Activated CD8-positive, alpha-beta memory T cell treated with anti-CD3 and anti-CD28 coated beads for 24 hours (primary cell): ENCODE data around the gene EEF2KMT.
"Not testable (repeated sequence)": the region's sequence is repeated elsewhere in the genome, so short reads cannot be mapped to it uniquely, and the experiment has no call there.

Source experiments
- DNase-seq: peaks from one replicate; pipeline ENCODE4 v3.0.0-alpha.2; 2020

The EEF2KMT gene

GRCh38 chr16:5093746-5094145, 3.8 kb downstream of the EEF2KMT start:
- not testable (repeated sequence) for DNase-seq

- DNase-seq = not testable (repeated sequence)
Measured at GRCh38 chr16:5093081-5093480, 4.5 kb downstream of the EEF2KMT start.

DNA sequence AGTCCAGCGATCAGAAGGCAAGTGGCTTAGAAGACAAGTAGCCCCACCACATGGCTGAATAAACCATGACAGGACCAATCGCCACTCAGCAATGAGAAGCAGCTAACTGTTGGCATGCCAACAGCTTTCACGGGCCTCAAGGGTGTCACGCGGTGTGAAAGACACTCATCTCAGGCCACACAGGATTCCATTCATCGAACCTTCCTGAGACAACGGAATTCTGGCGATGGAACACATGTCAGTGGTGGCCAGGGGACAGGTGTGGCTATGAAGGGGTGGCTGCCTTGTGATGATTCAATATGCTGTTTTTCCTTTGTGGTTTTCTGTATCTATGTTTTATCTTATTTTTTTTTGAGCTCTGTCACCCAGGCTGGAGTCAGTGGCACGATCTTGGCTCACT, 7.0 kb downstream of the EEF2KMT start:
- not testable (repeated sequence) for DNase-seq

- DNase-seq = not testable (repeated sequence)
Measured at GRCh38 chr16:5089911-5090555, 7.6 kb downstream of the EEF2KMT start.

DNA sequence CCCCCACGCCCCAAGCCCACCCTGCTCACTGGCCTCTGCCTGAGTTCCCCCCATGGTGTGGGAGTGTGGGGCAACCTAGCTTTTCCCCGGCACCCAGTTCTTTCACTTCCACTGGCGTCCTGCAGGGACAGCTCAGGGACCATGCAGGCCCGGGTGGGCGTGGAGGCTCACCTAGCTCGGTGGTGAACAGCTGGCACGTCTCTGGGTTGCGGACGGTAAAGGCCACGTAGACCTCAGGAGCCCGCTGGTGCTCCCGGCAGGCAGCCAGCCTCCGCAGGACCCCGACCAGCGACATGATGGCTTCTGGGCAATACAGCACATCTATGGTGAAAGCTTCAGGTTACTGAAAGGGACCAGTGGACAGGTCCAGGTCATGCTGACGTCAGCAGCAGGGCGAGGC, 8.7 kb downstream of the EEF2KMT start:
- DNase-seq = not testable (repeated sequence)

GRCh38 chr16:5088086-5088790, 9.4 kb downstream of the EEF2KMT start:
- DNase-seq = not testable (repeated sequence)

DNA sequence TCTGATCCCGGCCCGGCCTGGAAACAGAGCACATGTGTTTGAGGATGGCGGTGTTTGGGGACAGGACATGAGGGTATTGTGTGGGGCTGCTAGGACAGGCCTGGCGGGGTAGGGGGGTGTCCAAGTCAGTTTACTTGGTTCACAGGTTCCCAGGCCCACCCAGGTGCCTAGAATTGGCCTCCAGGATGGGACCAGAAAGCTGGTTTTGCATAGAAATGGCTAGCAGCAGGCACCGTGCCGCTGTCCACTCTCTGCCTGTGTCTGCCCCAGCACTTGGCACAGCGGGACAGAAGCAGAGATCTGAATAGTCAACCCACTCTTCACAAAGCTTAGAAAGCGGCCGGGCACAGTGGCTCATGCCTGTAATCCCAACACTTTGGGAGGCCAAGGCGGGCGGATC, 11.9 kb downstream of the EEF2KMT start:
- DNase-seq = not testable (repeated sequence)

DNA sequence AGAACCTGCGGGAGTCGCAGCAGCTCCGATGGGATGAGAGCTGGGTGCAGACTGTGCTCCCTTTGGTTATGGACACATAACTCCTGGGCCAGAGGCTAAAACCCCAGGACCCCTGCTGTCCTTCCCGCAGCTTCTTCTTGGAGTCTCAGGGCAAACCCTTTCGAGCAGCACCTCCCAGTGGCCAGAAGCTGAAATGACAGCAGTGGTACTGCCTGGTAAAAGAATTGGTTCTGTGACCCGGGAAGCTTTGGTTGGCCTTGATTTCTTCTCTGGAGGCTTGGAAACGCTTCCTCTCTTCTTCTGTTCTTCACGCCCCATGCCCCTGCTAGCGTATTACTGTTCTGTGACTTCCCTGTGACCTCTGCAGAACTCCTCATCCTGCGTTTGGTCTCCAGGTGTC, 12.8 kb downstream of the EEF2KMT start:
- DNase-seq = peak; percentile 79

DNA sequence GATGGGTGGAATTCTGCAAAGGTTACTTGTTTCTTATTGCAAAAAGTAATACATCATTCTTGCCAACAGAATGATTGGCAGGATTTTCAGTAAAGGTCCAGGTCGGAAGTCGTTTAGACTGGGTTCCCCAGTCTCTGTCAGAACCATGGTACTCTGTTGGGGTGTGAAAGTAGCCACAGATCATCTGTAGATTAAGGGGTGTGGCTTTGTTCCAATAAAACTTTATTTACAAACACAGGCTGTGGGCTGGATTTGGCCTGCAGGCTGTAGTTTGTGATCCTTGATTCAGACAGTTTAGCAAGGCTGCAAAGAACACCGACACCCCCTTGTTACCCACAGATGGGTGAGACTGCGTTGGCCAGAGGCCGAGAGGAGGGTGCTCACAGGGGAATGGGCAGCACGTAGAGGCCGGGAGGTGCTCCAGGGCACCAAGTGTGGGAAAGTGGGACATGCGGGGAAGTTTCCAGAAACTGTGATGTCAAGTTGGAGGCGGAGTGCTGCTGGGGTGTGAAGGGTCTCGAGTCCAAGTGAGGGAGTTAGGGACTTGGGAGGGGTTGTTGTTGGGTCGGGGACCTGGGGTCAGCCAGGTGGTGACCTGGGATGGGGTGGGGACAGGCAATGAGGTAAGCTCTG, 13.4 kb downstream of the EEF2KMT start:
- not testable (repeated sequence) for DNase-seq

- not testable (repeated sequence) for DNase-seq
Measured at GRCh38 chr16:5083646-5084045, 13.9 kb downstream of the EEF2KMT start.

GRCh38 chr16:5080996-5081395, 16.6 kb downstream of the EEF2KMT start:
- DNase-seq = not testable (repeated sequence)

DNA sequence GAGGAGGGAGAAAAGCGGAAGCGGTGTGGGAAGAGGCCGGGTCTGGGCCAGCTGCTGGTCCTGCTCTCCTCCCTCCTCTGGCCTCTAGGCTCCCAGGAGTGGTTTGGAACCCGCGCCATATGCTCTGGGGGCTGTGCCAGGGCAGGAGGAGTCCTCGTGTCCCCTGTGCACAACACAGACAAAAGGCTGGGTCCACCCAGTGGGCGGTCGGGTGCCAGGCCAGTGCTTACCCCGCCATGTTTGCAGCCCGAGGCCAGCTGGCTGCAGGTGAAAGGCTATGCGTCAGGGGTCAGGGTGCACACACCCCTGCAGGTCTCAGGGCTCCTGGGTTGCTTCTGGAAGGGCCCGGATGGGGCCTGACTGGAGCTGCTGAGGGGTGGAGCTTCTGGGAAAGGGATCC, 17.1 kb downstream of the EEF2KMT start:
- DNase-seq = not testable (repeated sequence)

GRCh38 chr16:5078626-5079025, 19.0 kb downstream of the EEF2KMT start:
- no peak for DNase-seq

- no peak for DNase-seq
Measured at GRCh38 chr16:5077304-5077703, 20.3 kb downstream of the EEF2KMT start.

DNA sequence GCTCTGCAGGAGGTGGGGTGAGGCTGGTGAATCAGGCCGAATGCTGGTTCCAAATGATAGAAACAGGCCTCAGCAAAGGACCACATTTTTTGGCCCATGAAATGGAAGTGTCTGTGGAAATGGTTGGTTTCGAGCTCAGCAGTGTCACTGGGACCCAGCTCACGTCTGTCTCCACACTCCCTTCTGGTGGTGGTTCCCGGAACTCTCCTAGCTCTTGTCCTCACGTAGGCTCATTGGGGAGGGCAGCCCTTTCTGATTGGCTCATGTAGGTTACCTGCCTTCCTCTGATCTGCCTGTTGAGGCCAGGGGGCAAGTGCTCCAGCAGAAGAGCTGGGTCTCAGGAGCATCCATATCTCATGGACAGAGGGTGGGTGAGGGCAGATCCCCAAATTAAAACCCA, 22.0 kb downstream of the EEF2KMT start:
- DNase-seq = no peak

- not testable (repeated sequence) for DNase-seq
Measured at GRCh38 chr16:5073771-5074170, 23.8 kb downstream of the EEF2KMT start.

DNA sequence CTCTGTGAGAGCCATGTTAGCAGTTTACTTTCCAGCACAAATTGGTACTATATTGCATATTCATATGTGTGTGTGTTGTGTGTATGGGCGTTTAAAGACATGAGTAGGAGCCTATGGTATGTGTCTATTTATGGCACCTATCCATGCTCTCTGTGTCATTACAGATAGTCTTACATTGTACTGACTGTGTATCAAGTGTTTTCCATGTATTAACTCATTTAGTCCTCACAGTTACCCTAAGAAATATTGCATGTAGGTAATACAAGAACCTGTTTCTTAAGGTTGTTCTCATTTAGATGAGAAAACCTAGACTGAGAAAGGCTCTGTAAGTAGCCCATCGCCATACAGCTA, 24.3 kb downstream of the EEF2KMT start:
- DNase-seq = no peak

DNA sequence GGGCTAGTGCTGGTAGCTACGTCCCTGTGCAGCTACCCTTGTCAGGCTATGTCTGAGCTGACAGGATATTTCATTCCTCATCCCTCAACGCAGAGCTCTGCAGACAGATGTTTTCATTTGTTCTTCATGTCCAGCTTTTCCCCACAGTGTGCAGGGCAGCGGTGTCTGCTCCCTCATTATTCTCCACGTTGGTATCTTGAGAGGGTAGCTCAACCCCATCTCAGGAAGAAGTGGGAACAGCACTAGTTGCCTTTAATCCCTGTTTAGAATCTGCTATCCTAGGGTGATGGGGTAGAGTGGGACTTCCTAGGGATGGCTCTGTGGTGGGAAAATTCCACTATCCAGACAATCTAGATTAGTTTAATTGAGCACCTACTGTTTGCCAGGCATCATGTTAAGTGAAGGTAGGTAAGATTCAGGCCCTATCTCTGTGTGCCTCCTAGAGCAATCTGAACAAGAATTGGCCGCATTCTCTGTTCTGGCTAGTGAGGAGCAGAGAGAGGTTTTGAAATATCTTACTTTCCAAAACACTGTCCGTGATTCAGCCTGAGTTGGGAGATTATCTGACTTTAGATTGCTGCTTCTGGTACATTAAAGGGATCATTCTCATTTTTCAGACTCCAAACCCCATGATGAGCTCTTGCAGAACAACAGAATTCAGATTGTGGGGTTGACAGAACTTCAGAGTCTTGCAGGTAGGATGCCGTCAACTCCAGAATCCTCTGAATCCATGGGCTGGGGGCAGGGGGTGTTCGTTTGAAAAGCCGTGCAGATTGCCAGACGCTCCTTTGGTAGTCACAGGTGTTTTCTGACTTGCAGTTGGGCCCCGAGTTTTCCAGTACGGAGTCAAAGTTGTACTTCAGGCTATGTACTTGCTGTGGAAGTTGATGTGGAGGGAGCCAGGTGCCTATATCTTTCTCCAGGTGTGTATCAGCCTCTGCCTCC, 25.0 kb downstream of the EEF2KMT start:
- DNase-seq = no peak

DNA sequence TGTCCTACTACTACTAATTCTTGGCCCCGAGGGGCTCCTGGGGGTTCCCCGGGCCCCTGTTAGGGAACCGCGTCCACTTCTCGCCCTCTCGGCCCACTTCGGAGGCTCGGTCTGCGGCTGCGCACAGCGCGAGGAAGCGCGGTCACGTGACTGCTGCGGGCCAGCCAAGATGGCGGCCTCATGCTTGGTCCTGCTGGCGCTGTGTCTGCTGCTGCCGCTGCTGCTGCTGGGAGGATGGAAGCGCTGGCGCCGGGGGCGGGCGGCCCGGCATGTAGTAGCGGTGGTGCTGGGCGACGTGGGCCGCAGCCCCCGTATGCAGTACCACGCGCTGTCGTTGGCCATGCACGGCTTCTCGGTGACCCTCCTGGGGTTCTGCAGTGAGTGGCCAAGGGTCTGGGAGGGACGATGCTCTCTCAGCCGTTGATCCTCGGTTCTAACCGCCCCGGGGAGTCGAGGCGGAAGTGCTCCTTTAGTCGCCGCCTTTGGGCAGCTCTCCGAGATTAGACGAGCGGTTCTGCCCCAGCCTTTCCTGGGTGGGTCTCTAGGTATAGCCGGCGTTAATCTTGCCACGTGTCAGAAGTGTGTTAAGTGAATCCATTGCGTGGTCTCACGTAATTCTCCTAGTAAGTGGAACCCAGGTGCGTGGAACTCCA, 25.8 kb downstream of the EEF2KMT start, which contains the start of gene ALG1:
Gene ALG1 (plus strand): TSS at position 163 of the 653 bp plus-strand sequence. CDS start 7 bp downstream, at position 170.
- peak; percentile 96 for DNase-seq

DNA sequence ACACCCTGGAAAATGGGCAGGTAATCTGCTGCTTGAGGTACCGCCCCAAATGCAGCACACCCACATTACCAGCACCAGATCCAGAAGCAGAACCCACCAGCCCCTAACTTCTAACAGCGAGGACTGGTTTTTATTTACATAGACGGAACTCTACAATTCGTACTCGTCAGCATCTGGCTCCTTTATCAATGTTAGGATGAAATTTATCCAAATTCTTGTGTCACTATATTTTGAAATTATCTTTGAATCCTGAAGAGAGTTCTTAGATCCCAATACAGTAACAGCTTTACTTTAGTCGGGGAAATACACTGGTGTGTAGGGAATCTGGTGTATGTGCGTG, 26.3 kb downstream of the EEF2KMT start:
- no peak for DNase-seq

GRCh38 chr16:5070431-5071186, 27.0 kb downstream of the EEF2KMT start:
- no peak for DNase-seq

- DNase-seq = no peak
Measured at GRCh38 chr16:5069854-5070253, 27.7 kb downstream of the EEF2KMT start.
